RWPE1 (cell line): ENCODE data around the gene ACTA2.

Source experiments
- CTCF ChIA-PET: fragments of 350-600 bp; sonication (Branson Sonifier 250); formaldehyde crosslinking; extraction: SDS; loops from one replicate; lab custom pipeline; 2021; lab: Yijun Ruan, JAX
- POLR2A ChIA-PET: fragments of 400-600 bp; formaldehyde crosslinking; extraction: SDS; loops from one replicate; lab custom pipeline; 2020; ENCODE audit warnings: antibody characterized with exemption; ENCODE audit not compliant: low non-redundant PET; lab: Yijun Ruan, JAX
- DNase-seq: peaks from one replicate; pipeline ENCODE4 v3.0.0; 2012; ENCODE audit warnings: low spot score
- H3K27ac ChIP-seq: fragments of 450-650 bp; 2 replicates; pipeline ENCODE4 v1.5.1; 2017
- TF ChIP-seq, protein P1 (sequence below): fragments of 450-650 bp; conservative IDR thresholded peaks from 2 replicates; pipeline ENCODE4 v1.5.1; 2017; ENCODE audit warnings: low read depth, mild to moderate bottlenecking

ACTA2 gene

DNA sequence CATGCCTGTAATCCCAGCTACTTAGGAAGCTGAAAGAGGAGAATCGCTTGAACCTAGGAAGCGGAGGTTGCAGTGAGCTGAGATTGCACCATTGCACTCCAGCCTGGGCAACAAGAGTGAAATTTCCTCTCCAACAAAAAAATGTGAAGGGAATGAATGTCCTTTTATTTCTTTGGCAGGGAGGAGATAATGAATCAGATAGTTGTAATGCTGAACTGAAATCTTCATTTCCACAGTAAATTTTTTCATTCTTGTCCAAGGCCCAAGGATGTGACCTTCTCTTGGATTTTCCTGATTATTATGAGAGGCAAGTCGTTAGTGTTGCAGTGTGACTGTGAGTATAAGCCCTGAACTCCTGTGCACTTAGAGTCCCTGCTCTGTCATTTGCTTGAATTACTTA lies 59.0 kb downstream of the ACTA2 start:
- no peak overlapping the region for H3K27ac ChIP-seq
- POLR2A ChIA-PET: no interaction called here
- TF ChIP-seq, protein P1, sequence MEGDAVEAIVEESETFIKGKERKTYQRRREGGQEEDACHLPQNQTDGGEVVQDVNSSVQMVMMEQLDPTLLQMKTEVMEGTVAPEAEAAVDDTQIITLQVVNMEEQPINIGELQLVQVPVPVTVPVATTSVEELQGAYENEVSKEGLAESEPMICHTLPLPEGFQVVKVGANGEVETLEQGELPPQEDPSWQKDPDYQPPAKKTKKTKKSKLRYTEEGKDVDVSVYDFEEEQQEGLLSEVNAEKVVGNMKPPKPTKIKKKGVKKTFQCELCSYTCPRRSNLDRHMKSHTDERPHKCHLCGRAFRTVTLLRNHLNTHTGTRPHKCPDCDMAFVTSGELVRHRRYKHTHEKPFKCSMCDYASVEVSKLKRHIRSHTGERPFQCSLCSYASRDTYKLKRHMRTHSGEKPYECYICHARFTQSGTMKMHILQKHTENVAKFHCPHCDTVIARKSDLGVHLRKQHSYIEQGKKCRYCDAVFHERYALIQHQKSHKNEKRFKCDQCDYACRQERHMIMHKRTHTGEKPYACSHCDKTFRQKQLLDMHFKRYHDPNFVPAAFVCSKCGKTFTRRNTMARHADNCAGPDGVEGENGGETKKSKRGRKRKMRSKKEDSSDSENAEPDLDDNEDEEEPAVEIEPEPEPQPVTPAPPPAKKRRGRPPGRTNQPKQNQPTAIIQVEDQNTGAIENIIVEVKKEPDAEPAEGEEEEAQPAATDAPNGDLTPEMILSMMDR: no peak
- CTCF ChIA-PET: no interaction called here
- DNase-seq: no peak

DNA sequence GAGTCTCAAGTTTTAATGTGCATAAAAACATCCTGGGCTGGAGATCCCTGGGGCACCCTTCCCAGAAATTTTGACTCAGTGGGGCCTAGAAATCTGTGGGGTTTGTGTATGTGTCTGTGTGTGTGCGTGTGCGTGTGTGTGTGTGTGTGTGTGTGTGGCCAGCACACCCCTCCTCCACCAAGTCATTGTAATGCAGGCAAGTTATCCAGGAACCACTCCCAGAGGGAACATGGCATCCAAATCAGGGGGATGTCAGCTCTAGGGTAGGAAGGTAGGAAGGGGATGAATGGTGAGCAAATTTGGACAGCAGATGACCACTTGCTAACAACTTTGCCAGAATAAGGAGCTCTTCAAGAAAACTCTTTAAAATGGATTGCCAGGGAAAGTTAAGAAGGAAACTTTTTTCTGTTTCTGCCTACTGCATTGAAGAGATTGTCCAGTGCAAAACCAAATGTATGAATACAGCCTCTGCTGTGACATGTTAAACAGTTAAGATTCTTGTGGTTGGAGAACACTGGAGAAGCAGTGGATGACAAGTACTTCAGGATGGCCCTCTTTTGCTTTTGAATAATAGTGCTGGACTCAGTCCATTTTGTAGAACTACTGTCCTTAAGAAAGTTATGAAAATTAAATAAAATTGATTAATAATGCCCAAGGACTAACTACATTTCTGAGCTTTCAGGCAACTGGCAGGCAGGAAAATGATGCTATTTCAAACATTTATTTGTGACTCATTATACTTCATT lies 60.2 kb downstream of the ACTA2 start:
- ChIA-PET CTCF (interaction anchor here (0.6 to 0.9 kb wide), 4 partner anchors 27 to 102 kb away, joined by 3 to 4 read pairs (median 4); no protein-coding TSS in a partner anchor), POLR2A (no interaction called here)
- TF ChIP-seq, protein P1: no peak
- no peak overlapping the region for H3K27ac ChIP-seq
- DNase-seq: no peak

DNA sequence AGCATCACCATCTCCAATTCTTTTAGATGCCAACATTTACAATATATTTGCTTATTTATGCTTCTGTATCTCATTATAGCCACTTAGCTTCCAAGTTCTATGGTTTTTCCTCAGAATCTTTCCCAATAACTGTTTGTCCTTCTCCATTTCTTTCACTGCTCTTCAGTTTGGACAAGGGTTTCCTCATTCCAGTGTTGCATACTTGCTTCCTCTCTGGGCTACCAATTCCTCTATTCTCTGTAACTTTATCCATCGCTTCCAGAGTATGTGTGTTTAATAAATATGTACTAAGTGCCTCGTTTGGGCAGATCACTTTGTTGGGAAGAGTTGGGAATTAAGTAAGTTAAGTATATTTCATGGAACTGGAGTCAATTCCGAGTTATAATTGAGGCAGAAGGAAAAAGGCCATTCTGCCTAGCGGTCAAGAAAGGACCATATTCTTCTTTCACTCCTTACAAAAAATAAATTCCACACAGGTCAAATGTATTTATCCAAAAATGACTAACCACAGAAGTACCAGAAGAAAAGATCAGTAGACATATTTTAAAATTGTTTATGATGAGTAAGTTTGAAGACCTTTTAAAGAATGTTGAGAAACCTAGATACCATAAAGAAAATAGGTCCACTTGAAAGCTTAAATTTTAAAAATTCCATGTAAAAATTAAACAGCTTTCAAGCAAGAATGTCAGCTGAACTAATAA lies 61.7 kb downstream of the ACTA2 start:
- POLR2A ChIA-PET: no interaction called here

DNA sequence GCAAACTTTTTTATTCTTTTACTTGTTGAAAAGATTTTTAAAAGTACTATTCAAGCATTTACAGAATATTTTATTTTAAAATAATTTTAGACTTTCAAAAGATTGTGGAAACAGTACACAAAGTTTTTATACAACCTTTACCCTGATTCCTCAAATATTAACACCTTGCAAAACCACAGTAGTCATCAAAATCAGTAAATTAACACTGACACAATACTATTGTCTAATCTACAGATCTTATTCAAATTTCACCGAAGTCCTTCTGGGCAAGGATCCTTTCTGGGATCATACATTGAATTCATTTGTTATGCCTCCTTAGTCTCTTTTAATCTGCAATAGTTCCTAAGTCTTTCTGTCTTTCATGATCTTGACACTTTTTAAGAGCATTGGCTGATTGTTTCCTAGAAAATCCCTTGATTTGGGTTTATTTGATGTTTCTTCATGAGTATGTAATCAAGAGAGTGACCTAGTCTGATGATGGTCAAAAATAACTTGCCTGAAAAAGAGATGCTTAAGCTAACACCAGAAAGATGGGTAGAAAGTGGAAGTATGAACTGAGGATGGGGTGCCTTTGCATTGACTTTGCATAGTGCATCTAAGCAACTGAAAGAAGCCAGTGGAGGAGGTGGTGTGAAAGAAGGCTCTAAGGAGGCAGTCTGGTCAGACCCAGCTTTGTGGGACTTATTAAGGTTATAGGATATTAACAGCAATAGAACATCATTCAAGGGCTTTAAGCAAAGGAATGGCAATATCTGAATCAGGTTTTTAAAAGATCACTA lies 62.8 kb downstream of the ACTA2 start:
- POLR2A ChIA-PET: no interaction called here
- CTCF ChIA-PET: no interaction called here
- TF ChIP-seq, protein P1: no peak

More for the DNA sequence above, 61.7 kb downstream of the ACTA2 start:
- CTCF ChIA-PET: no interaction called here
- TF ChIP-seq, protein P1: no peak
- no peak overlapping the region for H3K27ac ChIP-seq
- DNase-seq: no peak

DNA sequence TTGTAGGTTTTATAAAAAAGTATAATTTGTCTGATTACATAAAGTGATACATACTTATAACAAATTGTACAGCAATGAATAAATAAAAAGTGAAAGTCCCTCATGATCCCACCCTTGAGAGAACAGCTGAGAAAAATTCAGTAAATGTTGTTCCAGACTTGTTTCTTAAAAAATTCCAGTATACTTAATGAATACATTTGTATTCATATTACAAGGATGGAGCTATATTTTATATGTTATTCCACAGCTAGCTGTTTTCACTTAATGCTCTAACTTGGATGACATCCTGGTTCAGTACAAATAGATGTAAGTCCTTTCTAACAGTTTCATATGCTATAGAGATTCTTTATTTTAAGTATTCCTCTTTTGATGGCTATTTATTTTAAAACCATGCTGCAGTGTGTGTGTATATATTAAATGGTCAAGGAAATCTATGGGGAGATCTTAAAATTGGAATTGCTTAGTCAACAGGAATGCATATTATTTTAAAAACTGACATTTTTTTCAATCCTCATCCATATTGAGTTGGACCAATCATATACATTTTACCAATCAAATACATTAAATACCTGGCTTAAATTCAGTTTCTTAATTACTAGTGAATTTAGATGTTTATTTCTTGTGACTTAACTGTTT lies 63.6 kb downstream of the ACTA2 start:
- ChIA-PET POLR2A (no interaction called here), CTCF (no interaction called here)
- H3K27ac ChIP-seq: no peak overlapping the region
- TF ChIP-seq, protein P1: no peak
- no peak for DNase-seq

More for the DNA sequence above, 62.8 kb downstream of the ACTA2 start:
- no peak for DNase-seq
- no peak overlapping the region for H3K27ac ChIP-seq

DNA sequence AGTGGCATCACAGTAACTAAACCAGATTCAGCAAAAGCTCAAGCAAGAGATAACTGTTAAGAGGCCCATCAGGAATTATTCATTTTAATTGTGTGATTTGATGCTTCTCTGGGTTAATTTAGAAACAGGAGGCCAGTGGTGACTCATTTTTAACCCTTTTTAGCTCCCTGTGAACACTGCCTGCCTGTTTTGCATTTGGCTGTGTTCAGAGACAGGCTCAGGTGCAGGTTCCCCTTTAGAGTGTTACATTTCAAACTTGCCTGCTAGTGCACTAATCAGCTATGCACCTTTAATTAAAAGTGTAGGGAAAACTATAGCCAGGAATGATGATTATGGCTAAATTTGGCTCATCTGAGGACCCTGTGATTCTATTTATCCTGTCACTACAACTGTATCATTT lies 66.0 kb downstream of the ACTA2 start:
- CTCF ChIA-PET: interaction anchor here (0.6 to 1.5 kb wide), 2 partner anchors 50 to 184 kb away, joined by 3 to 5 read pairs; no protein-coding TSS in a partner anchor
- no peak for DNase-seq

More for the DNA sequence above, 66.0 kb downstream of the ACTA2 start:
- TF ChIP-seq, protein P1: no peak
- H3K27ac ChIP-seq: no peak overlapping the region
- POLR2A ChIA-PET: no interaction called here
